ENCODE measurements around the gene UBR4.

Gene UBR4

DNA sequence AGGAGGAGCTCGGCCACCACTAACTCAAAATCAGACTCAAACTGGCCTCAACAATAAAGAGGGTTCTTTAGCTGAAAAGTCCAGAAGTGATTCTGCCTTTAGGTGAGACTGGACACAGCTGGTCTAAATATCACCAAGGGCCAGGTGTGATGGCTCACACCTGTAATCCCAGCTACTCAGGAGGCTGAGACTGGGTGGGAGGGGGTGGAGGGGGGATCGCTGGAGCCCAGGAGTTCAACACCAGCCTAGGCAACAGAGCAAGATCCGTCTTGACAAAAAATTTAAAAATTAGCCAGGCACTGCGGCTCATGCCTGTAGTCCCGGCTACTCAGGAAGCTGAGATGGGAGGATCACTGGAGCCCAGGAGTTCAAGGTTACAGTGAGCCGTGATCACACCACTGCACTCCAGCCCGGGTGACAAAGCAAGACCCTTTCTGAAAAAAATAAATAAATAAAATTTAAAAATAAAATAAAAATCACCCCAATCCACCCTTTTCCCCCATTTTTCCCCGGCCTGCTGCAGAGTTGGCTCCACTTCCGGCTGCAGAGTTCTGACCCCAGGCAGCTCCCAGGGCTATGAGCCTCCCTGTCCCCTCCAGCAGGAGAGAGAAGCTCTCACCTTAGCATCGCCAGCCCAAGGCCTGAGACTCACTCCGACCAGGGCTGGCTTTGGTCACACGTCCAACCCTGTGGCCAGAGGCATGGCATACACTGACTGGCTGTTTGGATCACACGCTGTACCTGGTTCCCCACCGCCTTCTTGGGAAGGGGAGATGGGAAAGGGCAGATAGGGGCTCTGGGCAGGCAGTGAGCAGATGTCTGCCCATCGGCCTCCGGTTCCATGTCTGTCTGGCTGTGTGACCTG lies 166.3 kb downstream of the UBR4 start:
- Histone ChIP-seq H3K4me2 (ENCODE audit: low read length) (no peak overlapping the region), H3K79me2 (ENCODE audit: control insufficient read depth, low read length) (no peaks in the 10 kb centered on the region), H3K27ac (ENCODE audit: low read depth, low read length) (no peak overlapping the region), H3K9me2 (replicated peaks; ENCODE audit: control insufficient read depth, low read length) (no peaks in the 10 kb centered on the region), H3K4me3 (ENCODE audit: low read length) (no peak overlapping the region), H3K4me1 (ENCODE audit: control insufficient read depth, low read length) (no peaks in the 10 kb centered on the region), H4K20me1 (ENCODE audit: control insufficient read depth, insufficient read depth, low read depth, low read length) (no peaks in the 10 kb centered on the region), H3K36me3 (ENCODE audit: control insufficient read depth, low read length) (no peaks in the 10 kb centered on the region), H3K9me3 (ENCODE audit: control insufficient read depth, insufficient read depth, low read length) (no peaks in the 10 kb centered on the region), H3K27me3 (ENCODE audit: control insufficient read depth, low read length) (peaks cover 11% of the 10 kb centered on the region; the same call in 1 of the 2 replicates), H3F3A (ENCODE audit: control insufficient read depth, insufficient read depth) (no peaks in the 10 kb centered on the region)
- TF ChIP-seq, protein P1, sequence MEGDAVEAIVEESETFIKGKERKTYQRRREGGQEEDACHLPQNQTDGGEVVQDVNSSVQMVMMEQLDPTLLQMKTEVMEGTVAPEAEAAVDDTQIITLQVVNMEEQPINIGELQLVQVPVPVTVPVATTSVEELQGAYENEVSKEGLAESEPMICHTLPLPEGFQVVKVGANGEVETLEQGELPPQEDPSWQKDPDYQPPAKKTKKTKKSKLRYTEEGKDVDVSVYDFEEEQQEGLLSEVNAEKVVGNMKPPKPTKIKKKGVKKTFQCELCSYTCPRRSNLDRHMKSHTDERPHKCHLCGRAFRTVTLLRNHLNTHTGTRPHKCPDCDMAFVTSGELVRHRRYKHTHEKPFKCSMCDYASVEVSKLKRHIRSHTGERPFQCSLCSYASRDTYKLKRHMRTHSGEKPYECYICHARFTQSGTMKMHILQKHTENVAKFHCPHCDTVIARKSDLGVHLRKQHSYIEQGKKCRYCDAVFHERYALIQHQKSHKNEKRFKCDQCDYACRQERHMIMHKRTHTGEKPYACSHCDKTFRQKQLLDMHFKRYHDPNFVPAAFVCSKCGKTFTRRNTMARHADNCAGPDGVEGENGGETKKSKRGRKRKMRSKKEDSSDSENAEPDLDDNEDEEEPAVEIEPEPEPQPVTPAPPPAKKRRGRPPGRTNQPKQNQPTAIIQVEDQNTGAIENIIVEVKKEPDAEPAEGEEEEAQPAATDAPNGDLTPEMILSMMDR (IDR thresholded peaks at IDR 0.05; ENCODE audit: low read depth, low read length, poor library complexity, severe bottlenecking): no peak
- no peak for TF ChIP-seq EZH2phosphoT487 (IDR thresholded peaks at IDR 0.05; ENCODE audit: borderline replicate concordance, low read length)

DNA sequence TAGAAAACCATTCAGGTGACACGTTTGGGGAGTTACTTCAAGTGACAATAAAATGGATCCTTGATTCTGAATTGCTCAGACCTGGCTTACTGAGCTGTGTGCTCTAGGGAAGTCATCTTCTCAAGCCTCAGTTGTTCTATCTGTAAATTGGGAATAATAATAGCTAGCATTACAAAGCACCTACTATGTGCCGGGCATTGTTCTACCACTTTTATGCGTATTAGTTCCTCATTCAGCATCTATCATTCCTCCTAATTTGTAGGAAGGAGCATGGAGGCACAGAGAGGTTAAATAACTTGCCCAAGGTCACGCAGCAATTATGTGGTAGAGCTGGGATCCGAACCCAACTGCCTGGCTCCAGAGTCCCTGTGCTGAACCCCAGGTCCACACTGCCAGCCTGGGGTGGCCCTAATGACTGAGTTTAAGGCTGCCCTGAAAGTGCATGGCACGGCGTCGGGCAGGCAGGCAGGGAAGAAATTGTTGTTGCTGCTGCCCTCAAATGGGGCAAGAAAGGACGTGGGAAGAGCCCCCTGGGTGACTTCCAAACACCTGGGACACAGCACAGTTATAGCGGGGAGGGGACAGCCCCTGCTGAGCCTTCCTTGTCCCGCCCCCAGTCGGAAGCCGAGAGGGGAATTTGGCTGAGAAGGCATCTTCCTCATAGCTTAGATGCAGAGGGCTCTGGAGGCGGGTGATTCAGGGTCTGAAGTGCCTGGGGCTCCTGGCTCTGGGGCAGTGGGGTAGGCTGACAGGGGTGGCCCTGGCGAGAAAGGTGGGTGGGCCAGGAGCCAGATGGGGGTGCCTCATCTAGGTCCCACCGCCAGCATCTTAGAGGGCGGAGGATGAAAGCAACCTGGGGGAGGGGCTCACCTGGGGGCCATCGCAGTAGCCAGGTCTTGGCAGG lies 167.1 kb downstream of the UBR4 start:
- no peak overlapping the region for H3K4me3 ChIP-seq (ENCODE audit: low read length)
- H3K36me3 ChIP-seq (ENCODE audit: control insufficient read depth, low read length): no peaks in the 10 kb centered on the region
- no peak overlapping the region for H3K4me2 ChIP-seq (ENCODE audit: low read length)
- H4K20me1 ChIP-seq (ENCODE audit: control insufficient read depth, insufficient read depth, low read depth, low read length): no peaks in the 10 kb centered on the region
- H3K4me1 ChIP-seq (ENCODE audit: control insufficient read depth, low read length): no peaks in the 10 kb centered on the region
- H3F3A ChIP-seq (ENCODE audit: control insufficient read depth, insufficient read depth): no peaks in the 10 kb centered on the region
- no peaks in the 10 kb centered on the region for H3K79me2 ChIP-seq (ENCODE audit: control insufficient read depth, low read length)
- H3K27ac ChIP-seq (ENCODE audit: low read depth, low read length): no peak overlapping the region
- peaks cover 13% of the 10 kb centered on the region; the same call in 1 of the 2 replicates for H3K27me3 ChIP-seq (ENCODE audit: control insufficient read depth, low read length)
- H3K9me3 ChIP-seq (ENCODE audit: control insufficient read depth, insufficient read depth, low read length): no peaks in the 10 kb centered on the region
- TF ChIP-seq, protein P1 (IDR thresholded peaks at IDR 0.05; ENCODE audit: low read depth, low read length, poor library complexity, severe bottlenecking): no peak
- TF ChIP-seq EZH2phosphoT487 (IDR thresholded peaks at IDR 0.05; ENCODE audit: borderline replicate concordance, low read length): no peak
- no peaks in the 10 kb centered on the region for H3K9me2 ChIP-seq (replicated peaks; ENCODE audit: control insufficient read depth, low read length)

GRCh38 chr1:19040010-19040680 lies 169.9 kb downstream of the UBR4 start:
- Histone ChIP-seq H4K20me1 (ENCODE audit: control insufficient read depth, insufficient read depth, low read depth, low read length) (no peaks in the 10 kb centered on the region), H3K27ac (ENCODE audit: low read depth, low read length) (no peak overlapping the region), H3K4me3 (ENCODE audit: low read length) (no peak overlapping the region), H3K9me3 (ENCODE audit: control insufficient read depth, insufficient read depth, low read length) (no peaks in the 10 kb centered on the region), H3K27me3 (ENCODE audit: control insufficient read depth, low read length) (peaks cover 13% of the 10 kb centered on the region; the same call in 1 of the 2 replicates), H3K4me1 (ENCODE audit: control insufficient read depth, low read length) (no peaks in the 10 kb centered on the region), H3K79me2 (ENCODE audit: control insufficient read depth, low read length) (no peaks in the 10 kb centered on the region), H3K4me2 (ENCODE audit: low read length) (no peak overlapping the region), H3K36me3 (ENCODE audit: control insufficient read depth, low read length) (no peaks in the 10 kb centered on the region), H3K9me2 (replicated peaks; ENCODE audit: control insufficient read depth, low read length) (no peaks in the 10 kb centered on the region), H3F3A (ENCODE audit: control insufficient read depth, insufficient read depth) (no peaks in the 10 kb centered on the region)
- TF ChIP-seq, protein P1 (IDR thresholded peaks at IDR 0.05; ENCODE audit: low read depth, low read length, poor library complexity, severe bottlenecking): no peak
- no peak for TF ChIP-seq EZH2phosphoT487 (IDR thresholded peaks at IDR 0.05; ENCODE audit: borderline replicate concordance, low read length)

All from DOHH2 (cell line).